Posterior cingulate gyrus (tissue), 11 donors: ENCODE data around the gene ITGA11.

Source experiments
- DNase-seq, 10 donors: peaks; one replicate each; pipeline versions ENCODE4 v3.0.0 to v3.0.0-alpha.2; 2020 to 2021; ENCODE audit warnings: mixed read lengths in 3 of 10
- intact Hi-C: fragments of 100-400 bp; cut with DNase I; formaldehyde crosslinking; loops from one replicate; pipeline ENCODE4 v1.15.1; 2023

ITGA11 gene

GRCh38 chr15:68318931-68319909 is 112.7 kb downstream of the ITGA11 start:
- DNase-seq, result peak in 4 of 10 donors; percentile 10 to 76 (median 34)
- intact Hi-C loops, result no loop called here

- intact Hi-C loops, result no loop called here
- DNase-seq, result peak in 5 of 10 donors; percentile 2 to 67 (median 37)
These were observed 113.7 kb downstream of the ITGA11 start for GRCh38 chr15:68318008-68318835.

GRCh38 chr15:68317281-68318007 is 114.5 kb downstream of the ITGA11 start:
- DNase-seq, result peak in 6 of 10 donors; percentile 4 to 50 (median 20)
- intact Hi-C loops, result no loop called here

GRCh38 chr15:68316061-68316804 is 115.7 kb downstream of the ITGA11 start:
- intact Hi-C loops, result no loop called here
- peak in 8 of 10 donors; percentile 5 to 78 (median 12) for DNase-seq

GRCh38 chr15:68315495-68316031 is 116.4 kb downstream of the ITGA11 start:
- DNase-seq, result peak in 4 of 10 donors; percentile 4 to 56 (median 48)
- intact Hi-C loops, result no loop called here

GRCh38 chr15:68315035-68315434 is 116.9 kb downstream of the ITGA11 start:
- intact Hi-C loops, result no loop called here

GRCh38 chr15:68314563-68314962 is 117.4 kb downstream of the ITGA11 start:
- peak in 5 of 10 donors; percentile 2 to 57 (median 17) for DNase-seq
- intact Hi-C loops, result no loop called here

More at GRCh38 chr15:68315035-68315434, 116.9 kb downstream of the ITGA11 start:
- no peak for DNase-seq

GRCh38 chr15:68313501-68314410 is 118.2 kb downstream of the ITGA11 start:
- DNase-seq, result peak in 4 of 10 donors; percentile 5 to 71 (median 56)
- intact Hi-C loops, result no loop called here

GRCh38 chr15:68312701-68313204 is 119.2 kb downstream of the ITGA11 start:
- intact Hi-C loops, result no loop called here
- peak in 5 of 10 donors; percentile 6 to 85 (median 72) for DNase-seq

- DNase-seq, result peak in 3 of 10 donors; percentile 2 to 12 (median 9)
These were observed 120.0 kb downstream of the ITGA11 start for GRCh38 chr15:68311859-68312557.

GRCh38 chr15:68311464-68311835 is 120.5 kb downstream of the ITGA11 start:
- peak in 2 of 10 donors; percentile 3 to 55 for DNase-seq
- intact Hi-C loops, result no loop called here

More at GRCh38 chr15:68311859-68312557, 120.0 kb downstream of the ITGA11 start:
- intact Hi-C loops, result no loop called here

GRCh38 chr15:68310804-68311463 is 121.0 kb downstream of the ITGA11 start:
- intact Hi-C loops, result no loop called here

GRCh38 chr15:68310178-68310803 is 121.7 kb downstream of the ITGA11 start:
- DNase-seq, result peak in 2 of 10 donors; percentile 7 to 62

More at GRCh38 chr15:68310804-68311463, 121.0 kb downstream of the ITGA11 start:
- DNase-seq, result peak in 2 of 10 donors; percentile 6 to 60

GRCh38 chr15:68309024-68309423 is 122.9 kb downstream of the ITGA11 start:
- intact Hi-C loops, result loop anchor here (5.0 kb wide), 2 partner anchors 243 to 568 kb away; no protein-coding TSS in a partner anchor
- no peak for DNase-seq

More at GRCh38 chr15:68310178-68310803, 121.7 kb downstream of the ITGA11 start:
- intact Hi-C loops, result no loop called here

- intact Hi-C loops, result loop anchor here (2.0 to 5.0 kb wide), 4 partner anchors 57 to 570 kb away; no protein-coding TSS in a partner anchor
- peak in 2 of 10 donors; percentile 8 to 45 for DNase-seq
These were observed 124.6 kb downstream of the ITGA11 start for GRCh38 chr15:68307131-68307928.
